Suprapubic skin (tissue), 4 donors: ENCODE data around the gene TAS2R5.
"Not testable (repeated sequence)": the region's sequence is repeated elsewhere in the genome, so short reads cannot be mapped to it uniquely, and the experiment has no call there.

Experiments
- CTCF ChIP-seq, 2 donors: fragments of 200-600 bp in 1 of 2; fragments of 450-650 bp in 1 of 2; sonication (generic) in 1 of 2; IDR thresholded peaks; one replicate each; pipeline ENCODE4 v1.5.1; 2016 to 2019; ENCODE audit warnings: antibody characterized with exemption in 2 of 2, mild to moderate bottlenecking in 1 of 2, moderate library complexity in 1 of 2
- POLR2A ChIP-seq, 2 donors: fragments of 450-650 bp; IDR thresholded peaks; one replicate each; pipeline ENCODE4 v1.6.1; 2017; ENCODE audit warnings: antibody characterized with exemption in 2 of 2, mild to moderate bottlenecking in 2 of 2, moderate library complexity in 2 of 2
- POLR2AphosphoS5 ChIP-seq, 3 donors: sonication (generic); formaldehyde crosslinking; IDR thresholded peaks; one replicate each; pipeline ENCODE4 v1.6.1; 2017; ENCODE audit warnings: antibody characterized with exemption in 3 of 3

GRCh38 chr7:141751904-141752303, 38.1 kb upstream of the TAS2R5 start:
- not testable (repeated sequence) for TF ChIP-seq POLR2AphosphoS5, CTCF, POLR2A (IDR thresholded peaks at IDR 0.05)
